ENCODE measurements around the gene PCBP3. TPM values are rescaled to one million over a fixed set of nuclear protein-coding genes. Genes with fewer than 3 reads are reported as not detected.

The PCBP3 gene
- polyA plus RNA-seq, 1 experiment, result 1.6 TPM

DNA sequence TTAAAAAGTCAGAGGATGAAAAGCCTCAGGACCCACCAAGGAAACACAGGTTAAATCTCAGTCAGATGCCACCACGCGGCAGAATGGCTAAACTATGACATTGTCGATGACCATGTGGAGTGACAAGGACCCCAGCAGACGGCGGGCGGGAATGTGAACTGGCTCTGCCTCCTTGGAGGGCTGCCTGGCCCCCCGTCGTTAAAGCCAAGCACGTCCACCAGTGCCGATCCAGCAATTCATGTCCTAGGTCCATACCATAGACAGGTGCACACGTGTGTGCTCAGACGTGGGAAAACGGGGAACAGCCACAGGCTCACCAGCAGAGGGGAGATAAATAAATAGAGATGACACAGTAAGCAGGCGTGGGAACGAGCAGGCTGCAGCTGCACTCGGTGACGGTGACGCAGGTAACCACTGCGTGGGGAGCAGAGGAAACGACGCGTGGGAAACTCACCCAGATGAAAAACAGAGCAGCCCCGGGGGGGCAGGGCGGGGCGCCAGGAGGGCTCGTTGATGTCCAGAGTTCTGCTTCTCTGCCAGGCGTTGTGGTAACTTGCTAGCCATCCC is 28.3 kb upstream of the PCBP3 start:
- TF ChIP-seq, protein P1, sequence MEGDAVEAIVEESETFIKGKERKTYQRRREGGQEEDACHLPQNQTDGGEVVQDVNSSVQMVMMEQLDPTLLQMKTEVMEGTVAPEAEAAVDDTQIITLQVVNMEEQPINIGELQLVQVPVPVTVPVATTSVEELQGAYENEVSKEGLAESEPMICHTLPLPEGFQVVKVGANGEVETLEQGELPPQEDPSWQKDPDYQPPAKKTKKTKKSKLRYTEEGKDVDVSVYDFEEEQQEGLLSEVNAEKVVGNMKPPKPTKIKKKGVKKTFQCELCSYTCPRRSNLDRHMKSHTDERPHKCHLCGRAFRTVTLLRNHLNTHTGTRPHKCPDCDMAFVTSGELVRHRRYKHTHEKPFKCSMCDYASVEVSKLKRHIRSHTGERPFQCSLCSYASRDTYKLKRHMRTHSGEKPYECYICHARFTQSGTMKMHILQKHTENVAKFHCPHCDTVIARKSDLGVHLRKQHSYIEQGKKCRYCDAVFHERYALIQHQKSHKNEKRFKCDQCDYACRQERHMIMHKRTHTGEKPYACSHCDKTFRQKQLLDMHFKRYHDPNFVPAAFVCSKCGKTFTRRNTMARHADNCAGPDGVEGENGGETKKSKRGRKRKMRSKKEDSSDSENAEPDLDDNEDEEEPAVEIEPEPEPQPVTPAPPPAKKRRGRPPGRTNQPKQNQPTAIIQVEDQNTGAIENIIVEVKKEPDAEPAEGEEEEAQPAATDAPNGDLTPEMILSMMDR (IDR thresholded peaks at IDR 0.05; ENCODE audit: low read depth, low read length), result no peak
- DNase-seq (ENCODE audit: low read depth, low spot score), result no peak
- Histone ChIP-seq H3K27me3 (ENCODE audit: control insufficient read depth, insufficient read depth, low read length) (peaks cover 44% of the 10 kb centered on the region), H3K9me3 (ENCODE audit: control insufficient read depth, insufficient read depth, low read length) (peaks cover 8% of the 10 kb centered on the region), H3K27ac (ENCODE audit: low read depth, low read length) (no peak overlapping the region), H3K4me3 (ENCODE audit: low read depth, low read length) (no peak overlapping the region)
- CTCF ChIA-PET, result no interaction called here
- POLR2A ChIA-PET, result no interaction called here

DNA sequence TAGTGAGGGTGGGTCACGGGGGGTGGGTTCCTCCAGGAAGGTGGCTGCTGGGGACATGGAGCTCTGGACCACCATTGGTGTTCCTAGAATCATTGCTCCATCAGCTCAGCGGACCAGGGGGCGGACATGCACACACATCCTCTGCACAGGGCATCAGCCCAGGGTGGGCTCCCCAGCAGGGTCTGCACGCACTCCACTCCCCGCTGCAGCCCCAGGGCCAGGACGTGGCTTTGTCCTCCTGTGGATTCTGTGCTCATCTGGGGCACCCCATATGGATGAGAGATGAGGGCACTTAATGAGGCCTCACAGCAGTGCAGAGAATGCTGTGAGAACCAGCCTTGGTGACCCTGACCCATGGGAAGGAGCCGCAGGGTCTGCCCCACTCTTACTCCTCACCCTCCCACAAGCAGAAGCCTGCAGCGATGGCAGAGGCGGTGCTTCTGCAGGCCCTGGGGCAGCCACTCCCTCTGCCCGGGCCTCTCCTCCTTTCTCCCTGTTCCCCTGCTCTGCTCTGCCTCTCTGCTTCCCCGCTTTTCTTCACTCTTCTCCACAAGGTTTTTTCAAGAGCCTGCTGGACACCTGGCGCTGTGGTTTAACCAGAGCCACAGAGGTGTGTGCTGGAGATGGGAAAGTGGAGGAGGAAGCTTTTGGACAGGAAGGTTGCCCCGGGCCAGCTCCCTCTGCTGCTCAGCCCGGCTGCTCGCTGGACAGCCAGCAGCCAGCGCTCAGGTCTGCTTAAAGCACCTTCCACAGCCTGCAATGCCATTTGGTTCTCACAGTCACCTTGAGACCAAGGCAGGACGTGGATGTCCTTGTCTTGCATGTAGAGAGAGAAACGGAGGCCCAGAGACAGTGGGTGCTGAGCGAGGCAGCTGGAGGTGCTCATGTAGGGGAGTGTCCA is 26.3 kb upstream of the PCBP3 start:
- H3K27ac ChIP-seq (ENCODE audit: low read depth, low read length), result no peak overlapping the region
- H3K4me3 ChIP-seq (ENCODE audit: low read depth, low read length), result no peak overlapping the region
- DNase-seq (ENCODE audit: low read depth, low spot score), result no peak
- TF ChIP-seq, protein P1 (IDR thresholded peaks at IDR 0.05; ENCODE audit: low read depth, low read length), result no peak
- H3K9me3 ChIP-seq (ENCODE audit: control insufficient read depth, insufficient read depth, low read length), result peaks cover 8% of the 10 kb centered on the region
- H3K27me3 ChIP-seq (ENCODE audit: control insufficient read depth, insufficient read depth, low read length), result peaks cover 41% of the 10 kb centered on the region
- ChIA-PET POLR2A (no interaction called here), CTCF (interaction anchor here (1.0 kb wide), 1 partner anchor 20 kb away, joined by 4 read pairs; no protein-coding TSS in a partner anchor)

DNA sequence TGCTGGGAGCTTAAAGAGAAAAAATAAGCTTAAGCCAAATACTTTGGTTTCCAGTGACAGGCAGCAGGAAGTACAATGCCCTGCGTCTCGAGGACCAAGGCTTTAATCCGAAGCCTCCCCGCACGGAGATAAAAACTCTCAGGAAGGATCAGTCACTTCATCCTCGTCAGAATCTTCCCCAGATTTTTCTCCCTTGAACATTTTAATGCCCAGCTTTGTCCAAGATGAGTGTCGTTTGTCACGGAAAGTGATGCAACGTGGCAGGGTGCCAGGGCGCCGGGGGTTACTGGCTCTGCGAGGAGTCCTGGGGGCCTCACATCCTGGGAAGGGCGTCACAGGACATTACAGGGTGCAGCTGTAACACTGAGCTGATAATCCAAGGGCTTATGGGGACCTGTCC is 25.2 kb upstream of the PCBP3 start:
- no peak overlapping the region for H3K4me3 ChIP-seq (ENCODE audit: low read depth, low read length)
- H3K9me3 ChIP-seq (ENCODE audit: control insufficient read depth, insufficient read depth, low read length), result peaks cover 8% of the 10 kb centered on the region
- no peak overlapping the region for H3K27ac ChIP-seq (ENCODE audit: low read depth, low read length)
- ChIA-PET CTCF (interaction anchor here (1.0 kb wide), 1 partner anchor 21 kb away, joined by 4 read pairs; no protein-coding TSS in a partner anchor), POLR2A (no interaction called here)
- TF ChIP-seq, protein P1 (IDR thresholded peaks at IDR 0.05; ENCODE audit: low read depth, low read length), result no peak
- peaks cover 48% of the 10 kb centered on the region for H3K27me3 ChIP-seq (ENCODE audit: control insufficient read depth, insufficient read depth, low read length)
- no peak for DNase-seq (ENCODE audit: low read depth, low spot score)

DNA sequence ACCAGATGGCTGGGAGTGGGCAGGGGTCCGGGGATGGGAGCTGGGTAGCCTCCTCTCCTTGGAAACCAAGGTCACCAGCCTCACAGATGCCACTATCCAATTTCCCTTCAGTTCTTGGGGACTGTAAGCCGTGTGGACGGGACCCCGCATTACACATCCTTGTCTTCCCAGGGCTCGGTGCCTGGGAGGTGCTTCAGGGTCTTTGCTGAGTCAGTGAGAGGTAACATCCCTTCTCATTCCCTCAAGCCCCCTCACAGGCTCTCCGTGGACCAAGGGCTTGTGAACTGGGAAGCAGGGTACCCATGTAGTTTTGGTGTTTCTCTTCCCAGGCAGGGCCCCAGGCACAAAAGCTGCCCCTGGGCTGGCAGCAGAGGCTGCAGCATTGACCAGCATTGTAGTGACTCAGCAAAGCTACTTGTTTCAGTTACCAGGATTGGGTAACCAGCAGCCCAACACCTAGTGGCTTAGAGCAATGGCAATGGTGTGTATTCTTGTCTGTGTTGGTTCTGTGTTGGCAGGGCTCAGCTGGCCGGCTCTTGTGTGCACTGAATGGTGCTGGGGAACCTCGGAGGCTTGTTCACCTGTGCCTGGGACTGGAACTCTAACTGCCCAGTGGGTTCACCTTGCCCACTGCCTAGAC is 24.6 kb upstream of the PCBP3 start:
- no peak for DNase-seq (ENCODE audit: low read depth, low spot score)
- Histone ChIP-seq H3K4me3 (ENCODE audit: low read depth, low read length) (no peak overlapping the region), H3K27me3 (ENCODE audit: control insufficient read depth, insufficient read depth, low read length) (peaks cover 44% of the 10 kb centered on the region), H3K27ac (ENCODE audit: low read depth, low read length) (no peak overlapping the region), H3K9me3 (ENCODE audit: control insufficient read depth, insufficient read depth, low read length) (peaks cover 8% of the 10 kb centered on the region)
- TF ChIP-seq, protein P1 (IDR thresholded peaks at IDR 0.05; ENCODE audit: low read depth, low read length), result no peak
- POLR2A ChIA-PET, result no interaction called here
- CTCF ChIA-PET, result no interaction called here
